Endothelial cell (in vitro differentiated cells): ENCODE data around the gene LILRB2. TPM values are rescaled to one million over a fixed set of nuclear protein-coding genes. Genes with fewer than 3 reads are reported as not detected.
"Not testable (repeated sequence)": the region's sequence is repeated elsewhere in the genome, so short reads cannot be mapped to it uniquely, and the experiment has no call there.

Experiments used
- DNase-seq: peaks from one replicate; pipeline ENCODE4 v3.0.0; 2021; ENCODE audit warnings: low spot score
- H3K27ac Mint-ChIP-seq: one replicate; pipeline ENCODE4 v1.8.0; 2021; ENCODE audit warnings: mixed read lengths, inconsistent platforms; ENCODE audit not compliant: unreplicated experiment
- H3K27me3 Mint-ChIP-seq: one replicate; pipeline ENCODE4 v1.8.0; 2021; ENCODE audit warnings: mild to moderate bottlenecking, moderate library complexity, mixed read lengths, inconsistent platforms; ENCODE audit not compliant: unreplicated experiment
- H3K36me3 Mint-ChIP-seq: one replicate; pipeline ENCODE4 v1.8.0; 2021; ENCODE audit warnings: mild to moderate bottlenecking, low read depth, mixed read lengths, inconsistent platforms; ENCODE audit not compliant: unreplicated experiment
- H3K4me1 Mint-ChIP-seq: one replicate; pipeline ENCODE4 v1.8.0; 2021; ENCODE audit warnings: mild to moderate bottlenecking, mixed read lengths, inconsistent platforms; ENCODE audit not compliant: unreplicated experiment
- H3K4me3 Mint-ChIP-seq: one replicate; pipeline ENCODE4 v1.8.0; 2021; ENCODE audit warnings: mild to moderate bottlenecking, mixed read lengths, inconsistent platforms; ENCODE audit not compliant: unreplicated experiment
- H3K9me3 Mint-ChIP-seq: one replicate; pipeline ENCODE4 v1.8.0; 2021; ENCODE audit warnings: mixed read lengths, inconsistent platforms; ENCODE audit not compliant: unreplicated experiment
- CTCF ChIP-seq: fragments of 200-600 bp; sonication (generic); IDR thresholded peaks from one replicate; pipeline ENCODE4 v1.5.0; 2021; ENCODE audit warnings: antibody characterized with exemption; ENCODE audit not compliant: unreplicated experiment
- total RNA-seq: library from RNA; stranded (reverse); fragmentation: NEBNext Ultra II Directional; extraction: Animal tissue kit (Norgen Biotek cat#: 25700); gene quantifications from one replicate; pipeline ENCODE4 v1.2.1, GENCODE V29; 2021; ENCODE audit not compliant: unreplicated experiment

Gene LILRB2
- total RNA-seq, 1 donor from 2014 or later, result not detected

GRCh38 chr19:54275951-54276350, 5.0 kb downstream of the LILRB2 start:
- H3K27ac Mint-ChIP-seq, result no peak overlapping the region
- no peaks in the 10 kb centered on the region for H3K36me3 Mint-ChIP-seq
- H3K9me3 Mint-ChIP-seq, result no peaks in the 10 kb centered on the region
- H3K4me3 Mint-ChIP-seq, result no peak overlapping the region
- no peak for TF ChIP-seq CTCF
- no peaks in the 10 kb centered on the region for H3K4me1 Mint-ChIP-seq
- H3K27me3 Mint-ChIP-seq, result peaks cover 2% of the 10 kb centered on the region
- no peak for DNase-seq

- H3K36me3 Mint-ChIP-seq, H3K27ac Mint-ChIP-seq, H3K4me3 Mint-ChIP-seq, H3K9me3 Mint-ChIP-seq, H3K4me1 Mint-ChIP-seq, H3K27me3 Mint-ChIP-seq, DNase-seq: not testable (repeated sequence)
Observed at GRCh38 chr19:54274516-54274915, 6.4 kb downstream of the LILRB2 start.

- H3K36me3 Mint-ChIP-seq, result no peaks in the 10 kb centered on the region
- no peak overlapping the region for H3K27ac Mint-ChIP-seq
- peaks cover 3% of the 10 kb centered on the region for H3K27me3 Mint-ChIP-seq
- H3K4me1 Mint-ChIP-seq, result no peaks in the 10 kb centered on the region
- H3K4me3 Mint-ChIP-seq, result no peak overlapping the region
- no peak for DNase-seq
- H3K9me3 Mint-ChIP-seq, result no peaks in the 10 kb centered on the region
- no peak for TF ChIP-seq CTCF
Observed at GRCh38 chr19:54273821-54274220, 7.1 kb downstream of the LILRB2 start.

- H3K27ac Mint-ChIP-seq, H3K9me3 Mint-ChIP-seq, H3K27me3 Mint-ChIP-seq, DNase-seq, H3K36me3 Mint-ChIP-seq, H3K4me1 Mint-ChIP-seq, H3K4me3 Mint-ChIP-seq: not testable (repeated sequence)
Observed at GRCh38 chr19:54272181-54272580, 8.7 kb downstream of the LILRB2 start.

- H3K27me3 Mint-ChIP-seq, H3K36me3 Mint-ChIP-seq, H3K4me3 Mint-ChIP-seq, DNase-seq, H3K9me3 Mint-ChIP-seq, H3K27ac Mint-ChIP-seq, H3K4me1 Mint-ChIP-seq: not testable (repeated sequence)
Observed at GRCh38 chr19:54271587-54271986, 9.3 kb downstream of the LILRB2 start.

- TF ChIP-seq CTCF, result no peak
- H3K27me3 Mint-ChIP-seq, result peaks cover 3% of the 10 kb centered on the region
- no peak for DNase-seq
- H3K27ac Mint-ChIP-seq, result no peak overlapping the region
- H3K36me3 Mint-ChIP-seq, result no peaks in the 10 kb centered on the region
- no peaks in the 10 kb centered on the region for H3K4me1 Mint-ChIP-seq
- no peaks in the 10 kb centered on the region for H3K9me3 Mint-ChIP-seq
- no peak overlapping the region for H3K4me3 Mint-ChIP-seq
Observed at GRCh38 chr19:54271106-54271505, 9.8 kb downstream of the LILRB2 start.

GRCh38 chr19:54268936-54269335, 12.0 kb downstream of the LILRB2 start:
- no peak overlapping the region for H3K27ac Mint-ChIP-seq
- no peaks in the 10 kb centered on the region for H3K4me1 Mint-ChIP-seq
- TF ChIP-seq CTCF, result no peak
- DNase-seq, result no peak
- peaks cover 3% of the 10 kb centered on the region for H3K27me3 Mint-ChIP-seq
- no peaks in the 10 kb centered on the region for H3K9me3 Mint-ChIP-seq
- no peaks in the 10 kb centered on the region for H3K36me3 Mint-ChIP-seq
- no peak overlapping the region for H3K4me3 Mint-ChIP-seq
